Ureter (tissue), 1 donor: ENCODE data around the gene PSTPIP2. TPM values are rescaled to one million over a fixed set of nuclear protein-coding genes. Genes with fewer than 3 reads are reported as not detected.

Experiments used
- total RNA-seq: library from RNA; stranded (reverse); gene quantifications from one replicate; pipeline ENCODE4 v1.2.4, GENCODE V29; 2023
- donor health status: DM: yes; HTN: yes; CAD: no.

PSTPIP2 gene
- total RNA-seq, 1 donor from 2014 or later, result 9.9 TPM

Other genes starting within 250 kb of the PSTPIP2 start
- gene SIGLEC15, start 246.6 kb downstream of the PSTPIP2 start, total RNA-seq, result 8.4 TPM
- gene EPG5, start 104.9 kb downstream of the PSTPIP2 start, total RNA-seq, result 35.8 TPM
- gene ATP5F1A, start 26.0 kb upstream of the PSTPIP2 start, total RNA-seq, result 409 TPM
- gene HAUS1, start 32.1 kb upstream of the PSTPIP2 start, total RNA-seq, result 13.2 TPM